Measurements from ENCODE around the gene PTPRM. TPM values are rescaled to one million over a fixed set of nuclear protein-coding genes. Genes with fewer than 3 reads are reported as not detected.

Gene PTPRM
- total RNA-seq, 1 experiment from 2014 or later = 1.6 TPM

DNA sequence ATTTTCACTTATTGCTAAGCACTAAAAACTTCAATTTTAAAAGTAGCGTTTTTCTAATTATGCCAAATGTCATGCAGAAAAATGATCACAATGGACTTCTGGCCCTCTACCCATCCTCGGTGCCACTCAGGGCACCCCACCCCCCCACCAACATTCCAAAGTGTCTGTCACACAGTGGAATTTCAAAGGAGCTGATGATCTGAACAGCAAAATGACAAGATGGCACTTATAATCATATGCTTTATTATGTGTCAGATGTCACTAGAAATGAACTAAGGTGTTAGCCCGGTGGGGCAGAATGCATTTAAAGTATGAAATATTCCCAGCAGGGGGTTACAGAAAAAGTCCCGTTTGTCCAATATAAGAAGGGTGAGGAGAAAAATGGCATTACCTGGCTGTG is 681.5 kb downstream of the PTPRM start:
- in situ Hi-C loops (cut with HindIII; ENCODE audit: low pct_unique_long_range_greater_than_20kb, low sequenced_read_pairs) (no loop called here), intact Hi-C loops (cut with micrococcal nuclease; ENCODE audit: unreplicated experiment) (no loop called here)
- H3K4me1 ChIP-seq (ENCODE audit: control insufficient read depth, insufficient read depth, low read length) = no peaks in the 10 kb centered on the region
- H3K4me3 ChIP-seq (ENCODE audit: low read depth in 2 of 2, low read length in 2 of 2) = no peak overlapping the region
- H3K27ac ChIP-seq (ENCODE audit: low read length) = no peak overlapping the region
- no peaks in the 10 kb centered on the region for H3K36me3 ChIP-seq (ENCODE audit: control insufficient read depth, insufficient read depth, low read length)
- H3K9me3 ChIP-seq (ENCODE audit: control insufficient read depth, insufficient read depth, low read depth, low read length) = no peaks in the 10 kb centered on the region
- POLR2A ChIA-PET = no interaction called here
- ATAC-seq (no peak), DNase-seq (ENCODE audit: low read depth, low spot score) (no peak)
- CTCF ChIA-PET = no interaction called here
- peaks cover 2% of the 10 kb centered on the region; the same call in 1 of the 2 replicates for H3K27me3 ChIP-seq (ENCODE audit: control insufficient read depth, insufficient read depth, low read length)
- BruUV-seq (replicated peaks) = no TSS peak
- TF ChIP-seq POLR2AphosphoS5 (IDR thresholded peaks at IDR 0.05; ENCODE audit: low read depth, low read length) = no peak
- TF ChIP-seq TCF7L2 (IDR thresholded peaks at IDR 0.05; ENCODE audit: low read depth, low read length) = no peak
- TF ChIP-seq, protein P1, sequence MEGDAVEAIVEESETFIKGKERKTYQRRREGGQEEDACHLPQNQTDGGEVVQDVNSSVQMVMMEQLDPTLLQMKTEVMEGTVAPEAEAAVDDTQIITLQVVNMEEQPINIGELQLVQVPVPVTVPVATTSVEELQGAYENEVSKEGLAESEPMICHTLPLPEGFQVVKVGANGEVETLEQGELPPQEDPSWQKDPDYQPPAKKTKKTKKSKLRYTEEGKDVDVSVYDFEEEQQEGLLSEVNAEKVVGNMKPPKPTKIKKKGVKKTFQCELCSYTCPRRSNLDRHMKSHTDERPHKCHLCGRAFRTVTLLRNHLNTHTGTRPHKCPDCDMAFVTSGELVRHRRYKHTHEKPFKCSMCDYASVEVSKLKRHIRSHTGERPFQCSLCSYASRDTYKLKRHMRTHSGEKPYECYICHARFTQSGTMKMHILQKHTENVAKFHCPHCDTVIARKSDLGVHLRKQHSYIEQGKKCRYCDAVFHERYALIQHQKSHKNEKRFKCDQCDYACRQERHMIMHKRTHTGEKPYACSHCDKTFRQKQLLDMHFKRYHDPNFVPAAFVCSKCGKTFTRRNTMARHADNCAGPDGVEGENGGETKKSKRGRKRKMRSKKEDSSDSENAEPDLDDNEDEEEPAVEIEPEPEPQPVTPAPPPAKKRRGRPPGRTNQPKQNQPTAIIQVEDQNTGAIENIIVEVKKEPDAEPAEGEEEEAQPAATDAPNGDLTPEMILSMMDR (IDR thresholded peaks at IDR 0.05) = no peak
- TF ChIP-seq, protein P2, sequence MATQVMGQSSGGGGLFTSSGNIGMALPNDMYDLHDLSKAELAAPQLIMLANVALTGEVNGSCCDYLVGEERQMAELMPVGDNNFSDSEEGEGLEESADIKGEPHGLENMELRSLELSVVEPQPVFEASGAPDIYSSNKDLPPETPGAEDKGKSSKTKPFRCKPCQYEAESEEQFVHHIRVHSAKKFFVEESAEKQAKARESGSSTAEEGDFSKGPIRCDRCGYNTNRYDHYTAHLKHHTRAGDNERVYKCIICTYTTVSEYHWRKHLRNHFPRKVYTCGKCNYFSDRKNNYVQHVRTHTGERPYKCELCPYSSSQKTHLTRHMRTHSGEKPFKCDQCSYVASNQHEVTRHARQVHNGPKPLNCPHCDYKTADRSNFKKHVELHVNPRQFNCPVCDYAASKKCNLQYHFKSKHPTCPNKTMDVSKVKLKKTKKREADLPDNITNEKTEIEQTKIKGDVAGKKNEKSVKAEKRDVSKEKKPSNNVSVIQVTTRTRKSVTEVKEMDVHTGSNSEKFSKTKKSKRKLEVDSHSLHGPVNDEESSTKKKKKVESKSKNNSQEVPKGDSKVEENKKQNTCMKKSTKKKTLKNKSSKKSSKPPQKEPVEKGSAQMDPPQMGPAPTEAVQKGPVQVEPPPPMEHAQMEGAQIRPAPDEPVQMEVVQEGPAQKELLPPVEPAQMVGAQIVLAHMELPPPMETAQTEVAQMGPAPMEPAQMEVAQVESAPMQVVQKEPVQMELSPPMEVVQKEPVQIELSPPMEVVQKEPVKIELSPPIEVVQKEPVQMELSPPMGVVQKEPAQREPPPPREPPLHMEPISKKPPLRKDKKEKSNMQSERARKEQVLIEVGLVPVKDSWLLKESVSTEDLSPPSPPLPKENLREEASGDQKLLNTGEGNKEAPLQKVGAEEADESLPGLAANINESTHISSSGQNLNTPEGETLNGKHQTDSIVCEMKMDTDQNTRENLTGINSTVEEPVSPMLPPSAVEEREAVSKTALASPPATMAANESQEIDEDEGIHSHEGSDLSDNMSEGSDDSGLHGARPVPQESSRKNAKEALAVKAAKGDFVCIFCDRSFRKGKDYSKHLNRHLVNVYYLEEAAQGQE (IDR thresholded peaks at IDR 0.05; ENCODE audit: insufficient read depth in 1 of 2, low read depth in 2 of 2, low read length in 1 of 2) = no peak
- TF ChIP-seq SIN3A (IDR thresholded peaks at IDR 0.05; ENCODE audit: borderline replicate concordance, insufficient read depth, low read depth, low read length) = no peak

DNA sequence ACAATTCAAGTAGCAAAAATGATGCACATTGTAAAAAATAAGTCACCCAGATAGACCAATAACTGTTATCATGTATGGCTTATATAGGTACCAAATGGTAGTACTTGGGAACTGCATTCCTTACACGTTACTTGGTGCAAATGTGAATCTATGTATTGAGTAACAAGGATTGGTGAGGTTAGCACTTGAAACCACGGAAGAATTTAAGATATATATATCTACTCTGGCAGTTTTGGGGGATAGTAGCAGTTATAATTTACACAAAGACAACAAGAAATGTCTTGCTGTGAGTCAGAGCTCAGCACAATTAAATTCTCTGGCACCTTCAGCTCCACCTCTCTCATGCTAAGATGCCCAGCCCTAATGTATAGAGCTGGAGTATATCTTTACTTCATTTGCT is 682.7 kb downstream of the PTPRM start:
- no peaks in the 10 kb centered on the region for H3K4me1 ChIP-seq (ENCODE audit: control insufficient read depth, insufficient read depth, low read length)
- ATAC-seq = no peak
- ChIA-PET CTCF (no interaction called here), POLR2A (no interaction called here)
- no peaks in the 10 kb centered on the region for H3K36me3 ChIP-seq (ENCODE audit: control insufficient read depth, insufficient read depth, low read length)
- no peaks in the 10 kb centered on the region for H3K9me3 ChIP-seq (ENCODE audit: control insufficient read depth, insufficient read depth, low read depth, low read length)
- no peak overlapping the region for H3K27ac ChIP-seq (ENCODE audit: low read length)
- no peak for DNase-seq (ENCODE audit: low read depth, low spot score)
- H3K4me3 ChIP-seq (ENCODE audit: low read depth in 2 of 2, low read length in 2 of 2) = no peak overlapping the region
- intact Hi-C loops (cut with micrococcal nuclease; ENCODE audit: unreplicated experiment) = no loop called here
- peaks cover 2% of the 10 kb centered on the region; the same call in 1 of the 2 replicates for H3K27me3 ChIP-seq (ENCODE audit: control insufficient read depth, insufficient read depth, low read length)
- in situ Hi-C loops (cut with HindIII; ENCODE audit: low pct_unique_long_range_greater_than_20kb, low sequenced_read_pairs) = no loop called here
- BruUV-seq (replicated peaks) = no TSS peak
- TF ChIP-seq TCF7L2 (IDR thresholded peaks at IDR 0.05; ENCODE audit: low read depth, low read length) (no peak), SIN3A (IDR thresholded peaks at IDR 0.05; ENCODE audit: borderline replicate concordance, insufficient read depth, low read depth, low read length) (no peak), POLR2AphosphoS5 (IDR thresholded peaks at IDR 0.05; ENCODE audit: low read depth, low read length) (no peak)
- TF ChIP-seq, protein P1 (IDR thresholded peaks at IDR 0.05) = no peak
- TF ChIP-seq, protein P2 (IDR thresholded peaks at IDR 0.05; ENCODE audit: insufficient read depth in 1 of 2, low read depth in 2 of 2, low read length in 1 of 2) = no peak

Measured in Panc1 (cell line).